B cell (primary cell): Measurements from ENCODE around the gene JAKMIP2.

Experiments
- EZH2 ChIP-seq: IDR thresholded peaks from 2 replicates; pipeline ENCODE4 v1.6.1; 2012; ENCODE audit warnings: borderline replicate concordance, low read depth, mild to moderate bottlenecking, moderate library complexity, low read length; ENCODE audit not compliant: insufficient read depth, poor library complexity, severe bottlenecking
- TF ChIP-seq, protein P1 (sequence below): fragments of 200-600 bp; IDR thresholded peaks from one replicate; pipeline ENCODE4 v1.8.0; 2022; ENCODE audit warnings: antibody characterized with exemption, mild to moderate bottlenecking

DNA sequence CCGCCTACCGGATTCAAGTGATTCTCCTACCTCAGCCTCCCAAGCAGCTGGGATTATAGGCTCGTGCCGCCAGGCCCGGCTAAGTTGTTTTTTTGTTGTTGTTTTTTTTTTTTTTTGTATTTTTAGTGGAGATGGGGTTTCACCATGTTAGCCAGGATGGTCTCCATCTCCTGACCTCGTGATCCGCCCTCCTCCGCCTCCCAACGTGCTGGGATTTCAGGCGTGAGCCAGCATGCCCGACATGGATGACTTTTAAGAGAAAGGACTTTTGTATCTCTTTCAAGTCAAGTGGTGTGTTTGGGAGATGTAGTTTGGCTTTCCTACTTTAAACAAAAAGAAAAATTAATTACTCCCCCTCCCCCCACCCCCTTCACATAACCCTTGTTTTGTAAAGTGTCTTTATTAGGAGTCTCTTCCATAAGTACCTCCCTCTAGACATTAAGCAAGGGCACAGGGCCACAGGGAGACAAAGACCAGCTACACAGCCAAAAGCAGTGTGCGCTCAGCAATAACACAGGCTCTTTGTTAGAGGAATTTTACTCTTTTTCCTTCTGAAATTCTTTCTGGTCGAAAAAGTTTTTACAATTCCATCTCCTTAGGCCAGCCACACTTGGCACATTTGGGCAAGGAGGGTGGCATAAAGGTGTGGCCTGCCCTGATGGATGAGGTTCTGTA, 31.2 kb downstream of the JAKMIP2 start:
- TF ChIP-seq, protein P1, sequence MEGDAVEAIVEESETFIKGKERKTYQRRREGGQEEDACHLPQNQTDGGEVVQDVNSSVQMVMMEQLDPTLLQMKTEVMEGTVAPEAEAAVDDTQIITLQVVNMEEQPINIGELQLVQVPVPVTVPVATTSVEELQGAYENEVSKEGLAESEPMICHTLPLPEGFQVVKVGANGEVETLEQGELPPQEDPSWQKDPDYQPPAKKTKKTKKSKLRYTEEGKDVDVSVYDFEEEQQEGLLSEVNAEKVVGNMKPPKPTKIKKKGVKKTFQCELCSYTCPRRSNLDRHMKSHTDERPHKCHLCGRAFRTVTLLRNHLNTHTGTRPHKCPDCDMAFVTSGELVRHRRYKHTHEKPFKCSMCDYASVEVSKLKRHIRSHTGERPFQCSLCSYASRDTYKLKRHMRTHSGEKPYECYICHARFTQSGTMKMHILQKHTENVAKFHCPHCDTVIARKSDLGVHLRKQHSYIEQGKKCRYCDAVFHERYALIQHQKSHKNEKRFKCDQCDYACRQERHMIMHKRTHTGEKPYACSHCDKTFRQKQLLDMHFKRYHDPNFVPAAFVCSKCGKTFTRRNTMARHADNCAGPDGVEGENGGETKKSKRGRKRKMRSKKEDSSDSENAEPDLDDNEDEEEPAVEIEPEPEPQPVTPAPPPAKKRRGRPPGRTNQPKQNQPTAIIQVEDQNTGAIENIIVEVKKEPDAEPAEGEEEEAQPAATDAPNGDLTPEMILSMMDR, result no peak
- no peak for TF ChIP-seq EZH2
